Cardiac septum (tissue), 1 donor: Measurements from ENCODE around the gene TDP1. TPM values are rescaled to one million over a fixed set of nuclear protein-coding genes. Genes with fewer than 3 reads are reported as not detected.
A peak's percentile ranks its signal among the peaks of the same experiment; 100 is the strongest.

Experiments
- DNase-seq: peaks from one replicate; pipeline ENCODE4 v3.0.0-alpha.2; 2020; ENCODE audit warnings: low spot score
- intact Hi-C: fragments of 100-400 bp; cut with DNase I; formaldehyde crosslinking; loops from one replicate; pipeline ENCODE4 v1.14.0; 2022
- long read RNA-seq: library from polyadenylated mRNA; unstranded; transcript quantifications from one replicate; pipeline ENCODE4 v2.0.0, GENCODE V29; 2021
- total RNA-seq: library from RNA; stranded (reverse); fragmentation: NEBNext Ultra II Directional; extraction: Animal tissue kit (Norgen Biotek cat#: 25700); gene quantifications from one replicate; pipeline ENCODE4 v1.2.1, GENCODE V29; 2021
- donor health status: DM: no; HTN: no; CAD: no.

Gene TDP1
- total RNA-seq: 2.8 TPM
- long read RNA-seq, partial matches to known transcripts: 2 of 5 reads
- long read RNA-seq, other reads (novel, unspliced or antisense): 1 of 5 reads

- intact Hi-C loops: no loop called here
Observed at GRCh38 chr14:89955745-89956660, at the start of gene TDP1. Gene TDP1, plus strand, starts transcription at chr14:89955927. Its CDS starts 7,188 bp downstream, at chr14:89963115.

GRCh38 chr14:89906000-89906399 lies 49.7 kb upstream of the TDP1 start:
- DNase-seq: no peak
- intact Hi-C loops: no loop called here

More at GRCh38 chr14:89955745-89956660, at the start of gene TDP1:
- DNase-seq: peak; percentile 99

- no peak for DNase-seq
- intact Hi-C loops: no loop called here
Observed at GRCh38 chr14:89907655-89908054, 48.1 kb upstream of the TDP1 start.

GRCh38 chr14:89908712-89909450 lies 46.8 kb upstream of the TDP1 start:
- intact Hi-C loops: no loop called here
- DNase-seq: no peak

- no peak for DNase-seq
- intact Hi-C loops: no loop called here
Observed at GRCh38 chr14:89909586-89909985, 46.1 kb upstream of the TDP1 start.

- intact Hi-C loops: loop anchor here (5.0 kb wide), 1 partner anchor 883 kb away; no protein-coding TSS in a partner anchor
- no peak for DNase-seq
Observed at GRCh38 chr14:89910691-89911009, 45.1 kb upstream of the TDP1 start.

- intact Hi-C loops: loop anchor here (5.0 kb wide), 1 partner anchor 884 kb away; no protein-coding TSS in a partner anchor
- DNase-seq: no peak
Observed at GRCh38 chr14:89911010-89911919, 44.5 kb upstream of the TDP1 start.

GRCh38 chr14:89912221-89912620 lies 43.5 kb upstream of the TDP1 start:
- DNase-seq: no peak
- intact Hi-C loops: loop anchor here (5.0 kb wide), 1 partner anchor 885 kb away; no protein-coding TSS in a partner anchor

- DNase-seq: no peak
- intact Hi-C loops: loop anchor here (5.0 kb wide), 1 partner anchor 885 kb away; no protein-coding TSS in a partner anchor
Observed at GRCh38 chr14:89912667-89913211, 43.0 kb upstream of the TDP1 start.

- DNase-seq: no peak
- intact Hi-C loops: loop anchor here (5.0 kb wide), 1 partner anchor 873 kb away; no protein-coding TSS in a partner anchor
Observed at GRCh38 chr14:89915114-89915878, 40.4 kb upstream of the TDP1 start.

GRCh38 chr14:89918721-89919120 lies 37.0 kb upstream of the TDP1 start:
- intact Hi-C loops: loop anchor here (5.0 kb wide), 1 partner anchor 876 kb away; no protein-coding TSS in a partner anchor
- DNase-seq: no peak

GRCh38 chr14:89920056-89920455 lies 35.7 kb upstream of the TDP1 start:
- no peak for DNase-seq
- intact Hi-C loops: no loop called here

- intact Hi-C loops: no loop called here
- DNase-seq: no peak
Observed at GRCh38 chr14:89921346-89921745, 34.4 kb upstream of the TDP1 start.

- intact Hi-C loops: no loop called here
- no peak for DNase-seq
Observed at GRCh38 chr14:89922031-89922907, 33.5 kb upstream of the TDP1 start.

GRCh38 chr14:89924268-89924667 lies 31.5 kb upstream of the TDP1 start:
- DNase-seq: no peak
- intact Hi-C loops: no loop called here

- no peak for DNase-seq
- intact Hi-C loops: no loop called here
Observed at GRCh38 chr14:89926694-89927093, 29.0 kb upstream of the TDP1 start.

GRCh38 chr14:89927186-89927865 lies 28.4 kb upstream of the TDP1 start:
- no peak for DNase-seq
- intact Hi-C loops: no loop called here
